Osteocyte (in vitro differentiated cells): ENCODE data around the gene ATP2B1. TPM values are rescaled to one million over a fixed set of nuclear protein-coding genes. Genes with fewer than 3 reads are reported as not detected.

Experiments used
- DNase-seq: peaks from one replicate; pipeline ENCODE4 v3.0.0; 2021; ENCODE audit warnings: mixed read lengths; ENCODE audit not compliant: unreplicated experiment; ENCODE audit errors: extremely low spot score
- H3K27ac Mint-ChIP-seq: one replicate; pipeline ENCODE4 v1.8.0; 2021; ENCODE audit warnings: mild to moderate bottlenecking, mixed read lengths; ENCODE audit not compliant: unreplicated experiment
- H3K27me3 Mint-ChIP-seq: one replicate; pipeline ENCODE4 v1.8.0; 2021; ENCODE audit warnings: mixed read lengths; ENCODE audit not compliant: unreplicated experiment
- H3K36me3 Mint-ChIP-seq: one replicate; pipeline ENCODE4 v1.8.0; 2021; ENCODE audit warnings: mixed read lengths; ENCODE audit not compliant: unreplicated experiment
- H3K4me1 Mint-ChIP-seq: one replicate; pipeline ENCODE4 v1.8.0; 2021; ENCODE audit warnings: mixed read lengths; ENCODE audit not compliant: unreplicated experiment
- H3K4me3 Mint-ChIP-seq: one replicate; pipeline ENCODE4 v1.8.0; 2021; ENCODE audit warnings: mild to moderate bottlenecking, moderate library complexity, mixed read lengths; ENCODE audit not compliant: unreplicated experiment
- H3K9me3 Mint-ChIP-seq: one replicate; pipeline ENCODE4 v1.8.0; 2021; ENCODE audit warnings: mixed read lengths; ENCODE audit not compliant: unreplicated experiment
- total RNA-seq: library from RNA; stranded (reverse); gene quantifications from 2 replicates; pipeline ENCODE4 v1.2.1, GENCODE V29; 2021
- TF ChIP-seq, protein P1 (sequence below): fragments of 200-600 bp; sonication (generic); IDR thresholded peaks from 2 replicates; pipeline ENCODE4 v1.5.0; 2021; ENCODE audit warnings: antibody characterized with exemption, mild to moderate bottlenecking, moderate library complexity

Gene ATP2B1
- total RNA-seq, 1 donor from 2014 or later = 45.5 TPM

DNA sequence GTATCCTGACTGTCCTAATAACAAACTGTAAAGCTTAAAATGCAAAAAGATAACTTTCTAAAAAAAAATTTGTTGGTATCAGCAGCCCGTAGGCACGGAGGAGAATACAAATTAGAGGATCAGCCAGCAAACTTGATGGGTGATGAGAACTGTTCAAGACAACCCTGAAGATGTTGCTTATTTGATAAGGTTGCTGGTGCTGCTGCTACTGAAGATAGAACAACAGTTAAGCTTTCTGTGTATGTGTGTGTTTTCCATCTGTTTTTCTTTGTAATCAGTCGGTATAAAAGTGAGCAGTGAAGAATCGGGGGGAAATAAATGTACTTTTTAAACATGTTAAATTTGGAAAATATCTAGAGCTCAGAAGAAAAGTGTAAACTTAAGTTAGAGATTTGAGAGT is 115.4 kb downstream of the ATP2B1 start:
- peaks cover 2% of the 10 kb centered on the region for H3K4me1 Mint-ChIP-seq

DNA sequence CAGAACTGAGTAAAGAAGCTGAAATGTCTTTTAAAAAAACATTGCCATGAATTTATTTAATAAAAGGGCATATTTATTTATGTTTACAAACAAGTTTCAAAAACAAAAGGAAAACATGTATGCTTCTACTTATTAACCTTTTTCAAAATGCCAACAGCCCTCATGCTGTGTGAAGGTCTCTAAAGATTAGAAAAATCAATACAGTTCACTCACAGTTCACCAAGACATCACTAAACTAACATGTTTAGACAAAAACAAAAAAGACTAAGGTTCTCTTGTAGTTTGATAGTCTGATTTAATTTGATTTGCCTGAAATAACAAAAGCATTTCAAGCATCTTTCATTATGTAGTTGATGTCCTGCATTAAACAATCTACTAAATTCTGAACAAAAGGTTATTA is 118.9 kb downstream of the ATP2B1 start:
- H3K4me1 Mint-ChIP-seq = no peaks in the 10 kb centered on the region
- no peaks in the 10 kb centered on the region for H3K27me3 Mint-ChIP-seq
- TF ChIP-seq, protein P1, sequence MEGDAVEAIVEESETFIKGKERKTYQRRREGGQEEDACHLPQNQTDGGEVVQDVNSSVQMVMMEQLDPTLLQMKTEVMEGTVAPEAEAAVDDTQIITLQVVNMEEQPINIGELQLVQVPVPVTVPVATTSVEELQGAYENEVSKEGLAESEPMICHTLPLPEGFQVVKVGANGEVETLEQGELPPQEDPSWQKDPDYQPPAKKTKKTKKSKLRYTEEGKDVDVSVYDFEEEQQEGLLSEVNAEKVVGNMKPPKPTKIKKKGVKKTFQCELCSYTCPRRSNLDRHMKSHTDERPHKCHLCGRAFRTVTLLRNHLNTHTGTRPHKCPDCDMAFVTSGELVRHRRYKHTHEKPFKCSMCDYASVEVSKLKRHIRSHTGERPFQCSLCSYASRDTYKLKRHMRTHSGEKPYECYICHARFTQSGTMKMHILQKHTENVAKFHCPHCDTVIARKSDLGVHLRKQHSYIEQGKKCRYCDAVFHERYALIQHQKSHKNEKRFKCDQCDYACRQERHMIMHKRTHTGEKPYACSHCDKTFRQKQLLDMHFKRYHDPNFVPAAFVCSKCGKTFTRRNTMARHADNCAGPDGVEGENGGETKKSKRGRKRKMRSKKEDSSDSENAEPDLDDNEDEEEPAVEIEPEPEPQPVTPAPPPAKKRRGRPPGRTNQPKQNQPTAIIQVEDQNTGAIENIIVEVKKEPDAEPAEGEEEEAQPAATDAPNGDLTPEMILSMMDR = no peak
- H3K27ac Mint-ChIP-seq = no peak overlapping the region
- H3K9me3 Mint-ChIP-seq = no peaks in the 10 kb centered on the region
- DNase-seq = no peak
- H3K36me3 Mint-ChIP-seq = peaks cover 29% of the 10 kb centered on the region
- H3K4me3 Mint-ChIP-seq = no peak overlapping the region

More for the DNA sequence above, 115.4 kb downstream of the ATP2B1 start:
- H3K4me3 Mint-ChIP-seq = no peak overlapping the region
- H3K9me3 Mint-ChIP-seq = no peaks in the 10 kb centered on the region
- no peak for DNase-seq
- TF ChIP-seq, protein P1 = no peak
- H3K27me3 Mint-ChIP-seq = no peaks in the 10 kb centered on the region
- H3K36me3 Mint-ChIP-seq = peaks cover 32% of the 10 kb centered on the region
- no peak overlapping the region for H3K27ac Mint-ChIP-seq

DNA sequence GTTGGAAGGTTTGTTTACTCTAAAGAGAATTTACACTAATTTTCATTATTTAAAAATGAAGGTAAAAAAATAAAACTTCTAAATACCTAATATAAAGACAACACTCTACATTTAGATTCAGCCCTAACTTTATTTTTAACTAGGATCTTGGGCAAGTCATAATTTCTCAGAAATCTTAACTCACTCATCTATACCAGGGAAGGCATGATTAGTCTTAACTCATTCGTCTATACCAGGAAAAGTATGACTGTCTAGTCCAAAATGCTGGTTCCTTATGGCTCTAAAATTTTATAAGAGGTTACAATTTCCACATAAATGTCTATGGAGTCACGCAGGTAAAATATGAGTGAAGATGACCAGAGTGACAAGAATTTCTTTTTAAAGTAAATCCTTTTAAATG is 130.1 kb downstream of the ATP2B1 start:
- H3K27me3 Mint-ChIP-seq = no peaks in the 10 kb centered on the region
- H3K9me3 Mint-ChIP-seq = no peaks in the 10 kb centered on the region
- H3K27ac Mint-ChIP-seq = no peak overlapping the region
- H3K36me3 Mint-ChIP-seq = peaks cover 3% of the 10 kb centered on the region
- H3K4me3 Mint-ChIP-seq = no peak overlapping the region
- DNase-seq = no peak
- TF ChIP-seq, protein P1 = no peak
- peaks cover 31% of the 10 kb centered on the region for H3K4me1 Mint-ChIP-seq

DNA sequence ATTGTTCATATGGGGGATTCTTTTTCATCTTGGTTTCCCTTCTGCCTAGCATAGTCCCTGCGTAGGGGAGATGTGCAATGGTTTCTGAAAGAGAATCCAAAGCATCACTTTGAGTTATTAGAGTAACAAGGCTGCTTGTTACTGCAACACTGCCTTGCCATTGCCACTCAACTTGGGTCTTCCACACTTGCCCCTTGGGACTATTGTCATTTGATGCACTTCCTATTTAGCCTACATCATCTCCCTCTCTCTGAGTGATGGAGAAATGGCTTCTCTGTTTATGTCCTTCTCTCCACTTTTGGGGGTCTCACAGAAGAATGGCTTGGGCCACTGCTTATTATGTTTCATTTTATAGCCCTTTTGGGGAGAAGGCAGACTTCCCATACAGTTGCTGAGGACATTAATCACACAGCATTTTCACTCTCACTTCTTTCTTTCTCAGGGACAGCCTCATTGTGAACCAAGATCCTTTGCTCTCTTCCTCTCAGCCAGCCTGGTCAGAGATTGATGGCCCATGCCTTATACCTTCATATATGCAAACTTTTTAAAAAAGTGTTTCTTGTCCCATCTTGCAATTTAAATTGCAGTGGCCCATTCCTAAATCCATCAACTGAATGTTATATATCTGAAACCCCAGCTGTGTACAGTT is 131.9 kb downstream of the ATP2B1 start:
- DNase-seq = no peak
- TF ChIP-seq, protein P1 = no peak

DNA sequence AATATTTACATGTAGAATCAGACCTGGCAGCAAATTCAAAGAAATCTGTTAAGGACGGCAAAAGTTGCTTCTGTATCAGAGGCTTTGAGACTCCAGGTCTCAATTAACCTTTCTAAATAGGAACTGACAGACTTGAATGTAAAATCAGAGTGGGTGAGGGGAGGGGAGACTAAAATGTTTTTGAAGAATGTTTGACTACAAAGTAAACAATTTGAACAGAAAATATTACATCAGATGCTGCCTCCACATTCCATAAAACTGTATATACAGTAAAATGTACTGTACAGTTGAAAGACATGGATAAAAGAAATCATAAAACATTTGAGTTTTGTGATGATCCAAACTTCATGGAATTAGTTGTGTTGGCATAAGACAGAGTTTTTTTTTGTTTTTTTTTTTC is 133.3 kb downstream of the ATP2B1 start:
- TF ChIP-seq, protein P1 = no peak
- Mint-ChIP-seq H3K4me3 (no peak overlapping the region), H3K27ac (peak overlapping the region; percentile 64), H3K9me3 (no peaks in the 10 kb centered on the region), H3K4me1 (peaks cover 40% of the 10 kb centered on the region), H3K27me3 (no peaks in the 10 kb centered on the region), H3K36me3 (no peaks in the 10 kb centered on the region)
- no peak for DNase-seq

More for the DNA sequence above, 131.9 kb downstream of the ATP2B1 start:
- H3K9me3 Mint-ChIP-seq = no peaks in the 10 kb centered on the region
- peaks cover 36% of the 10 kb centered on the region for H3K4me1 Mint-ChIP-seq
- no peaks in the 10 kb centered on the region for H3K27me3 Mint-ChIP-seq
- no peak overlapping the region for H3K27ac Mint-ChIP-seq
- no peak overlapping the region for H3K4me3 Mint-ChIP-seq
- H3K36me3 Mint-ChIP-seq = no peaks in the 10 kb centered on the region
